Ishikawa (cell line): ENCODE results near the gene SLIT3.
A peak's percentile ranks its signal among the peaks of the same experiment; 100 is the strongest.

Experiments
- CEBPB ChIP-seq: IDR thresholded peaks from 2 replicates; pipeline ENCODE4 v1.6.1; 2012
- CREB1 ChIP-seq: IDR thresholded peaks from 2 replicates; pipeline ENCODE4 v1.6.1; 2012; ENCODE audit warnings: low read depth
- EGR1 ChIP-seq: IDR thresholded peaks from 2 replicates; pipeline ENCODE4 v1.6.1; 2012
- EP300 ChIP-seq: IDR thresholded peaks from 2 replicates; pipeline ENCODE4 v1.6.1; 2012; ENCODE audit warnings: borderline replicate concordance
- FOXM1 ChIP-seq: IDR thresholded peaks from 2 replicates; pipeline ENCODE4 v1.6.1; 2012; ENCODE audit warnings: low read depth, borderline replicate concordance
- MAX ChIP-seq: IDR thresholded peaks from 2 replicates; pipeline ENCODE4 v1.6.1; 2012
- NFIC ChIP-seq: IDR thresholded peaks from 2 replicates; pipeline ENCODE4 v1.6.1; 2012
- RAD21 ChIP-seq: IDR thresholded peaks from 2 replicates; pipeline ENCODE4 v1.6.1; 2012; ENCODE audit warnings: low read depth
- REST ChIP-seq: IDR thresholded peaks from 2 replicates; pipeline ENCODE4 v1.6.1; 2012; ENCODE audit warnings: low read depth, mild to moderate bottlenecking
- TAF1 ChIP-seq: IDR thresholded peaks from 2 replicates; pipeline ENCODE4 v1.6.1; 2012; ENCODE audit warnings: low read depth, mild to moderate bottlenecking
- TCF12 ChIP-seq: IDR thresholded peaks from 2 replicates; pipeline ENCODE4 v1.6.1; 2012; ENCODE audit warnings: low read depth
- TEAD4 ChIP-seq: IDR thresholded peaks from 2 replicates; pipeline ENCODE4 v1.6.1; 2012
- USF1 ChIP-seq: IDR thresholded peaks from 2 replicates; pipeline ENCODE4 v1.6.1; 2012
- YY1 ChIP-seq: IDR thresholded peaks from 2 replicates; pipeline ENCODE4 v1.6.1; 2012; ENCODE audit warnings: low read depth
- ZBTB7A ChIP-seq: IDR thresholded peaks from 2 replicates; pipeline ENCODE4 v1.6.1; 2012; ENCODE audit warnings: low read depth

Gene SLIT3

DNA sequence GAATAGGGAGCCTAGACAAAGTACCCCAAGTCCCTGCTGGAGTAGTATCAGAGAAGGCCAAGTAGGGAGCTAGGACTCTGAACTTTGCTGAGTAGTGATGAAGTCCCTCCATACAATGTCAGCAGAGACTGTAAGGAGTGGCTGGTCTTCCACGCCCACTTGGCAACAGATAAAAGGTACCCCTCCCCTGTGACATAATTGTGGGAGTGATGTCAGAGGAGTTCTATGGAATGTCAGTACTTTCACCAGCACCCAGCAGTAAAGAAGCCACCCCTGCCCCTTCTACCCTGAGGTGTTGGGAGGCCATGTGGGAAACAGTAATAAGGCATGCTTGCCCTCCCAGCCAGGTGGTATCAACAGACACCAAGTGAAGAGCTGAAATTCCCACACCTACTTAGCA is 143.9 kb downstream of the SLIT3 start:
- peak; percentile 25; the same call in 1 of the 2 replicates for TF ChIP-seq MAX
- no peak for TF ChIP-seq FOXM1
- TF ChIP-seq USF1 = no peak
- peak; percentile 86 for TF ChIP-seq NFIC
- TF ChIP-seq YY1 = no peak
- no peak for TF ChIP-seq REST
- TF ChIP-seq TCF12 = no peak
- TF ChIP-seq EP300 = peak; percentile 61
- no peak for TF ChIP-seq ZBTB7A
- no peak for TF ChIP-seq EGR1
- no peak for TF ChIP-seq RAD21
- no peak for TF ChIP-seq TAF1
- no peak for TF ChIP-seq CEBPB
- TF ChIP-seq TEAD4 = peak; percentile 52

DNA sequence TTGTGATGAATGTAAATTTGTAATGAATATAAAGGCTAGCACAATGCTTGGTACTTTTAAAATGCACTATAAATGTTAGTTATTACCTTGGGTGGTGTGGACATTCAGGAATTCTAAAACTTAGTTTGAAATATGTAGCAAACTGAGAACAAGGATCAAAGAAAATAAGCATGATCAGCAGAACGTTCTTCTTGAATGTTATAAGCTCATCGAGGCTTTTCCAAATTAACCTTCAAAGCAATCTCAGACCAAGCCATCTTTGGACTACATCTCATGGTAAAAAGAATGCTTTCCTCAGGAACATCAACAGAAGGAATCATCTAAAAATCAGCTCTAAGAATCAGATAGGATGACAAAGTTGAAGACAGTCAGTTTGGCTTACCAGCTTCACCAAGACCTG is 146.3 kb downstream of the SLIT3 start:
- TF ChIP-seq REST (no peak), TEAD4 (no peak), CEBPB (no peak), NFIC (no peak), TAF1 (no peak), EP300 (no peak), YY1 (no peak), ZBTB7A (no peak), MAX (no peak), USF1 (no peak), FOXM1 (no peak), RAD21 (no peak), CREB1 (no peak)

DNA sequence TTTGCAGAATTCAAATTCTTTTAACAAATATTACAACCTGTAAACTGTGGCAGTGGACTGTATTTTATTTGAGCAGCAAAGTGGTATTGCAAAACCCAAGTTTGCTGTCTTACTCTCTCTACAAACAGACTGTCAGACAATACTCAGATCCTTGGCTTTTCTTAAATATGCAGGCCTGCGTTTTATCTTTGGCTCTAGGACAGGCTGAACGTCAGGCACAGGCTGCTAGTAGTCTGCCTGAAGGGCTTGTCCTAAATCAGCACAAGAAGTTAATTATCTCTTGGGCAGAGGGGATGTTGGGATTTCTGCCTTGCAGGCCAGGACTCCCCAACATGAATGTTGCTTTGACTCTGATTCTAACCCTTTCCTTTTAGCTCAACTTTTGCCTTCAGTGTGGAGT is 147.5 kb downstream of the SLIT3 start:
- no peak for TF ChIP-seq REST
- TF ChIP-seq TEAD4 = no peak
- no peak for TF ChIP-seq MAX
- no peak for TF ChIP-seq EP300
- TF ChIP-seq USF1 = no peak
- TF ChIP-seq YY1 = no peak
- no peak for TF ChIP-seq CEBPB
- TF ChIP-seq TAF1 = no peak
- TF ChIP-seq NFIC = no peak
- no peak for TF ChIP-seq CREB1
- no peak for TF ChIP-seq RAD21
- no peak for TF ChIP-seq FOXM1
- TF ChIP-seq EGR1 = no peak
- no peak for TF ChIP-seq TCF12
- no peak for TF ChIP-seq ZBTB7A

DNA sequence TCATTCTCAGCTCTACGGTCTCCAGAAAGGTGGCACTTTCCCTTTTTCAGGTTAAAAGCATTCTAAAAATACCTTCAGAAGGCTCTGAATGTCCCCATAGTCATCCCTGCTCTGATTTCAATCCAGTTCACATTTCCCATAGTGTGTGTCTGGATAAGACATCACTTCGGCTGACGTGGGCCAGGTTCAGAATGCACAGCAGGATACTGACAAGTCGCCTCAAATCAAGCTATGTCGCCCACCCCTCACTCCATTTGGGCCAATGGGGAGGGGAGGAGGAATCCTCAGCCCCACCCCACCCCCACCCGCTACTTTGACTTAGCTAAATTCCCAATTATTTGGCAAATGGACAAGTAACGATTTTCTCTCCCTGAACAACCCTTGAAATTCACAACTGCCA is 148.0 kb downstream of the SLIT3 start:
- TF ChIP-seq NFIC = no peak
- no peak for TF ChIP-seq MAX
- TF ChIP-seq EP300 = no peak
- TF ChIP-seq ZBTB7A = no peak
- no peak for TF ChIP-seq TCF12
- no peak for TF ChIP-seq REST
- no peak for TF ChIP-seq RAD21
- TF ChIP-seq YY1 = no peak
- no peak for TF ChIP-seq EGR1
- TF ChIP-seq USF1 = no peak
- TF ChIP-seq TEAD4 = no peak
- TF ChIP-seq FOXM1 = no peak
- no peak for TF ChIP-seq TAF1
- no peak for TF ChIP-seq CEBPB
- no peak for TF ChIP-seq CREB1
